Activated CD4-positive, alpha-beta T cell treated with anti-CD3 and anti-CD28 coated beads for 48 hours (primary cell): ENCODE data around the gene ZFP92.
A peak's percentile ranks its signal among the peaks of the same experiment; 100 is the strongest.
"Not testable (repeated sequence)": the region's sequence is repeated elsewhere in the genome, so short reads cannot be mapped to it uniquely, and the experiment has no call there.

Source experiments
- DNase-seq: peaks from one replicate; pipeline ENCODE4 v3.0.0-alpha.2; 2020

ZFP92 gene

DNA sequence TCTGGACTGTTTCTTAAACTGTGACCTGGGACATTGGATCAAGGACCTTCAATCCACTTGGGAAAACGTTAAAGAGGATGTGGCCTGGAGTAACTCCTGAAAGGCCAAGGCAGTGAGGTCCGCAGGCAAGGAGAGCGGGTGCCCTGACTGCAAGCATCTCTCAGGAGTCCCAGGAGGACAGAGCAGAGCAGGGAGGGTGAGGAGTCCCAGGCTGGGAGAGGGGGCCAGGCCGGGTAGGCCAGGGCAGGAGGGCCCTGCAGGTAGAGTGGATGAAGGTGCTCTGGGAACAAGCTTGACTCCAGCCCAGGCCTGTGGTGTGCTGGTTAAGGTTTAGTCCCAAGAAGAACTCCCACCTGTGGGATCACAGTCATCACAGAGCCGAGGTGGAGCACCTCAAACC, 23.9 kb upstream of the ZFP92 start:
- DNase-seq: no peak

DNA sequence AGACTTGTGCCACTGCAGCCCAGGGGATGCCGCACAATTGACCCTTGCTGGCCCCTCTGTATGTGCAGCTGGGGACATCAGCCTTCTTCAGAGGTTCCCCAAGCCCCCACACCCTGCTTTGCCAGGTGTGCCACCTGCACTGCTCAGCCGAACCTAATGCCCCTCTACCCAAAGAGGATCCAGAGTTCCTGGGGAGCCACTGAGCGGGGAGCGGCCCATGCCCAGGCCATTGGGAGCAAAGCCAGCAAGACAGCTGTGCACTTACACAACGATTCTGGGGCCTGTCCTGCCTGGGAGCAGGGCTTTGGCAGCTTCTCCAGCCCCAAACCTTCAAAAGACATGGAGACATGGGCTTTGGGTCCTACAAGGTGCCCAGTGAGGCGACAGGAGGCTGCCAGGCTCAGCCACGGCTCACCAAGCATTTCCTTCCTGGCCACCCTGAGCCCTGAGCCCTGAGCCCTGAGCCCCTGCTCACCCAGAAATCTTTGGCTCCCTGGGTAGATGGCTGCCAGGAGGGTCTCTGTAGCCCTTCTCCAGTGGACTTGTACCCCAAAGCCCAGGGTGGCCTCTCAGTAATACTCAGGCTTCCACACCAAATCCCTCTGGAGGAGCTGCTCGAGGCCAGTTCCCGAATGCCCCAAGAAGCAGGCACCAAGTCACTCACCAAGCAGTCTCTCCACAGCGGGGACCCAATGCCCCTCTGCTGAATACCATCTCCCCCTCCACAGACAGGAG, 23.1 kb upstream of the ZFP92 start:
- DNase-seq: no peak

DNA sequence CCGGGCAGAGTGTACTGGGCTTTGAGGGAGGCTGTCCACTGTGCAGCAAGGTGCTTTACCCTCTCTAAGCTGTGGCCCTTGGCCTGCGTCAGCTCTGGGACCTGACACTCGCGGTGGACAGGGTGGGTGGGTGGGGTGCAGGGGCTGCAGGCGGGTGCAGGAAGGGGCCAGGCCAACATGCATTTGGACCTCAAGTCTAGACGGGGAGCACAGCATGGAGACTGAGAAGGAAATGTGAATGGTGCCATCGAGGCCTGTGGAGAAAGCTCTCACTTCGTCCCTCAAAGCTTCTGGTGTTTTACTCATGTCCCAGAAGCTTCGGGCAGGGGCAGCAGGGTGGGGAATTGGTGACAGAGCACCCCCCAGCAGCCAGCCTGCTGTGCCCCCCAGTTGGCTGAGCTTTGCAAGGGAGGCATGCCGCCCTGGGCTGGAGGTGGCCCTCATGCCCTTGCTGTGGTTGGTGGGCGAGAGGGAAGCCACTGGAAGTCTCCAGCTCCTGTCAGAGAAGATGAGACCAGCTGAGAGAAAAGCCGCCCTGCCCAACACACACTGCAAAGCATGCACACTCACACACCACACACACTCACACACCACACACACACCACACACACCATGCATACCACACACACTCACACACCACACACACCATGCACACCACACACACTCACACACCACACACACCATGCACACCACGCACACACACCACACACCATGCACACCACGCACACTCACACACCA, 22.4 kb upstream of the ZFP92 start:
- no peak for DNase-seq

DNA sequence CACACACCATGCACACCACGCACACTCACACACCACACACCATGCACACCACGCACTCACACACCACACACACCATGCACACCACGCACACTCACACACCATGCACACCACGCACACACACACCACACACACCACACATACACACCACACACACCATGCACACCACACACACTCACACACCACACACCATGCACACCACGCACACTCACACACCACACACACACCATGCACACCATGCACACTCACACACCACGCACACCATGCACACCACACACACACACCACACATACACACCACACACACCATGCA, 21.9 kb upstream of the ZFP92 start:
- not testable (repeated sequence) for DNase-seq

DNA sequence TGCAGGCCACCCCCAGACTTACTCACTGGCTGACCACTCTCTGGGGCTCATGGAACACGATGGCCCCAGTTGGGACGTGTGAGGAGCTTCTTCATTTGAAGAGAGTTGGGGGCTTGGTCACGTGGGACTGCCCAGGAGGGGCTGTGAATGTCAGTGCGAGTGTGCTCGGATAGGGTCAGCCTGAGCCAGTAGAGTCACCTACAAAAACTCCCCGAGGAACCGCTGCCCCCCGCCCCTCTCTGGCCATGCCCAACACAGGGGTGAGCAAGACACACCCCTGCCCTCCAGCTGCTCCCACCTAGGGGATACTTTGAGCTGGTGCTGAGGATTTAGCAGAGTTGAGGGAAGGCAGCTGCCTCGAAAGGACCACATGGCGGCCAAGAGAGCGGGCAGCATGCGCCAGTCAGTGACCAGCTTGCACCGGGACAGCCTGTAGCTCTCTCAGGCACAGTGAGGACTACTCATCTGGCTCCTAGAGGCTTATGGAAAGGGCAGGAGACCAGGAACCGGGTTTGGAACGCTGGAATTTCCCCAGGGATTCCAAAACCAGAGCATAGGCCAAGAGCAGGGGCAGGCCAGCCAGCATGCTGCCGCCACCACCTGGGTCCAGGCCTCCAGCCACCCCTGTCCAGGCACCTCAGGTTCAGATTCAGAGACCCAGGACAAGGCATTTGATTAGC, 18.5 kb upstream of the ZFP92 start:
- DNase-seq: no peak

DNA sequence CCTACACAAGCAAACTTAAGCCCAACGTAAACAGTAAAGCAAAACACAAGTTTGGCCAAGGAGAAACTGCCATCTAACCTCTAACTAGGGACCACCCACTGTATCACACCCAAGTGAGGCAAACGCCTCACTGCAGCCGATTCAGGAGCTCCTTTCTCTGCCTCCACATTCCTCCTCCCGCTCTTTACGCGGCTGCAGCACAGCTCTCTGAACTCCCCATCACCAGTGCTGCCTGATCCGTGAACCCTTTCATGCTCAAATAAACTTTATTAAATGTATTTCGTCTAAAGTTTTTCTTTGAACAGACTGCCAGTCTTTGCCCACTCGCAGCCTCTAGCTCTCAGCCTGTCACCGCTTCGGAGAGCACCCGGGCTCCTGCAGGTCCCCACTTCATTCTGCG, 16.7 kb upstream of the ZFP92 start:
- no peak for DNase-seq

DNA sequence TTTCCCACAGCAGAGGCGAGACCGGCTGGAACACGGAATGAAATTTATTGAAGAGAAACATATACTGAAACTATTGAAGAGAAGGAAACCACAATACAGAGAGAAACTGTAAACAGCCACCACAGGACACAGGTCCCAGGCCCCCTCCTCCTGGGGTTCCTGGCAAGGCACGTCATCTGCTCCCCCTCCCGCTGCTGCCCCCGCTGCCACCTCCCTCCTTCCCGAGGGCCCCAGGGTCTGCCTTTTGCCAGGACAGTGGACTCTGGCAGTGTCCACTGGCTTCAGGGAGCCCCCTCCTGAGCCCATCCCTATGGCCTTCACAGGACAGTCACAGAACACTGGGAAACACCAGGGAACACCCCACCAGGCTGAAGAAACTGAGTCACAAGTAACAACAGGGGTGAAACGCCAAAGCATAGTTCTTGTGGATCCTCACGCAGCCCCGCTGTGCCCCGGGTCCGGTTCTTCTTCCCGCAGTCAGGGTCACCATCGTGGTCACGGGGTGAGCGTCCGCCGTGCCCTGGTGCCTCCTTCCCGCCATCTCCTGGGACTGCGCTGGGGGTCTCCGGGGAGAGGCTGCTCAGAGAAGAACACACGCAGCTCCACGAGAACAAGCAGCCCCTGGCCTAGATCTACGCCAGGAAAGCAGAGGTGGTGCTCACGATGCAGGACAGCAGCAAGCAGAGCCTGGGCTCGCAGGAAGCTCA, 15.5 kb upstream of the ZFP92 start:
- DNase-seq: no peak

DNA sequence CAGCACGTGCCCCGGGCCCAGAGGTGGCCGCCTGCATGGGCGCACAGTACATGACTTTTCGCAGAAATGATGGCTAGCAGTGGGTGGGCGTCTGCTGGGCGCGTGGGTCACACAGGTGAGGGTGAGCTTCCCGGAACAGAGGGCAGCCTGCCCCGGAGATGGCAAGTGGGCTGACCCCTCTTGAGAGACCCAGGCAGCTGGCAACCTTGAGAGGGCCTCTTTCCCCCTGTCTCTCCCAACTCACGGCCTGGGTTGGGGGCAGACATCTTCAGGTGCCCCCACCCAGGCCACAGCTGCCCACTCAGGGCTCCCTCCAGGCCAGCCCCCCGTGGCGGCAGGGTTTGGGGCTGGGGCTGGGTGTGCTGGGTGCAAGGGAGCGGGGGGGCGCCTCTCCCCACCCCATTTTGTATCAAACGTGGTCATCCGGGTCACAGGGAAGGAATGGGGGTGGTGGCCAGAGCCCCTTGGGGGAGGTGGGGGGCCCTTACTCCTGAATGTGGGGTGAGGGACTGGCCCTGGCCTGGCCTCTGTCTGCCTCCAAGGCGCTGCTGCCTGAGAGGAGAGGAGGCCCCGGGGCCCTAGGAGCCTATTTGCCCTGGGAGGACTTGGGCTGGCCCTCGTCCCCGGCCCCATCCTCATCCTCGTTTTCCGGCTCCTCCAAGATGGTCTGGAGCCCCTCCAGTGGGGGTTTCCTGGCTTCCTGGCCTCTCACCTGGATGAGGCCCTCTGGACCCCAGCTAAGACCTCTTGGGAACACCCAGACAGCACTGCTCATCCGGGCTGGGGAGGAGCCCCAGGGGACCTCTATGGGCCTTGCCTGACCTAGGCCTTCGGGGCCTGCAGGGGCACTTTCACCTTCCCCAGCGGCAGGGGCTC, 14.7 kb upstream of the ZFP92 start:
- DNase-seq: no peak

DNA sequence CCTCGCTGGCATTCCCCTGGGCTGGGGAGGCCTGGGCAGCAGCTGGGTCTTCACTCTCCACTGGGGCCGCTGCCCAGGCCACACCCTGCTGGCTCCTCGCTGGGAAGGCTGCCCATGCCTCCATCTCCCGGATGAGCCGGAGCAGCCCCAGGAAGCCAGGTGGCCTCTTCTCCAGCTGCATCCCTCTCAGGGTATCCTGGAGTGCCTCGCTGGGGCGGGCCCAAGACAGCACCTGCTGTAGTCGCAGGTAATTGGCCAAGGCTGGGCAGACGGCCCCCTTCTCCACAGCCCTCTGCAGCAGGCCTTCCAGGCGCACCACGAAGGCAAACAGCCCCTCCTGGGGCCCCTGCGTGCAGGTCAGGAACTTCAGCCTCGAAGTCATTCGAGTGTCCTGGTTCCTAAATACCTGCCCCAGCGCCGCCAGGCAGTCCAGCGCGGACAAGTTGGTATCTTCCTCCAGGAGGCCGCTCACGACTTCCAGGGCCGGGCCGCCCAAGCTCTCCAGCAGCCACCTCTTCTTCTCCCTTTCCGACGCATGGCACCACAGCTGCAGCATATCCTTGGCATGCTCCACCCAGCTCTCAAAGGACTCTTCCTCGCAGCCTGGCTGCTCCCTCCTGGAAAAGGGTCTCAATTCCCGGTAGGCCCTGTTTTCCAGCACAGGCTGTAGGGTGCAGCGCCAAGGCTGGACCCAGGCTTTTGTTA, 13.9 kb upstream of the ZFP92 start:
- no peak for DNase-seq

DNA sequence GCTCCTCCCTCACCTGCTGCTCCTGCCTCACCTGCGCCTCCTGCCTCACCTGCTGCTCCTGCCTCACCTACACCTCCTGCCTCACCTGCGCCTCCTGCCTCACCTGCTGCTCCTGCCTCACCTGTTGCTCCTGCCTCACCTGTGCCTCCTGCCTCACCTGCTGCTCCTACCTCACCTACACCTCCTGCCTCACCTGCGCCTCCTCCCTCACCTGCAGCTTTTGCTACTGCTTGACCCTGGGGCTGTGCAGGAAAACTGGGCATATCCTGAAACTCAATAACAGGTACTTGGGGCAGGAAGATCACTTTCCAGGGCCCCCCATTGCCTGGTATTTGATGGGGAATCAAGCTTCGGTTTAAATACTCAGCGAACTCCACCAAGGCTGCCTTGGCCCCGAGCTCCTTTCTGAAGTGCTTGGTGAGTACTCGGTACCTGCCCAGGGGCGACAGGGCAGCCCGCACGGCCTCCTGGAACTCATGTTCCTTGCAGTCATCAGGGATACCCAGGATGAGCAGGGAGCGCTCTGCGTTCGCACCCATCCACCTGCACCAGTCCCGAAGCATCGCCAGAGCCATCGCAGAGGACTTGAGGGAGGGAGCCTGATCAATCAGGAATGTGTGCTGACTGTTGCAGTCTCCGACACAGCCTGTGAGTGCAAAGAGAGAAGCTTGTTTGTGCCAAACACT, 12.9 kb upstream of the ZFP92 start:
- no peak for DNase-seq

DNA sequence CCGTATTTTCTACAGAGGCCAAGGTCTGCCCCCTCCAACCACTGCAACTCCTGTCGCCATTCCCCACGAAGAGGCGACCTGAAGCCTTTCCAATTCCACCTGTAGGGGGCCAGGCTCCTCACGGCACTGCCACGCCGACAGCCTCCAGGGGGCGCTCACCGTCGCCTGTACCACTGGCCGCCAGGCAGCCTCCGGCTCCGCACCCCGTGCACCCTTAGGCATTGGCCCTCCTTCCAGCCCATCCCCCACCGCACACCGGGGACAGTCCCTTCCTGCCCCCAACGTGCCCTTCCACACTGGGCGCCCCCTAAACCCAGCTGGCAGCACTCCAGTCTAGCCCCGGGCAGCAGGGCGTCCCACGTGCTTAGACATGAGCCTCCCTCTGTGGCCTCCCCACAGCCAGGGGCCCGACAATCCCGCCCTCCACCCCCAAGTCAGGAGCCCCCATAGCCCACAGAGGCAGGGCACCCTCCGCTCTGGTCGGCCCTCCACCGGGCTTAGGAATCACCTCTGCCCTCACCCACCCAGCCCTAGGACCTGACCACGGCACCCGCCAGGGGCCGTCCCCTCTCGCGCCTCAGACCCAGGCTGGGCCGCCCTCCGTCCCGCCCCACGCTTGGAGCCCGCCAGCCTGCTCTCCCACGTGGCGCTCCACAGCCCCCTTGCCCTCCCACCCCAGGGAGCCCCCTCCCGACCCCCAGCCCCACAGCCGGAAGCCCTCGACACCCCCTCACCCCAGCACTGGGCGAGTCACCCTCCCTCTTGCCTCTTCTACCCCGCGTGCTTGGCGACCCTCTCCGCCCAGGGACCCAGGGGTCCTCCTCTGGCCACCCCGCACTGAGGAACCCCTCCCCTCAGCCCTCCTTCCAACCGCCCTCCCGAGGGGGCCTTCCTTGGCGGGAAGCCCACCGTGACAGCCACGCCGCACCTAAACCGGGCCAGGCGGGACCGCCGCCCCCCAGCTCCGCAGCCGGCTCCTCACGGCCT, 10.8 kb upstream of the ZFP92 start:
- DNase-seq: peak; percentile 76

DNA sequence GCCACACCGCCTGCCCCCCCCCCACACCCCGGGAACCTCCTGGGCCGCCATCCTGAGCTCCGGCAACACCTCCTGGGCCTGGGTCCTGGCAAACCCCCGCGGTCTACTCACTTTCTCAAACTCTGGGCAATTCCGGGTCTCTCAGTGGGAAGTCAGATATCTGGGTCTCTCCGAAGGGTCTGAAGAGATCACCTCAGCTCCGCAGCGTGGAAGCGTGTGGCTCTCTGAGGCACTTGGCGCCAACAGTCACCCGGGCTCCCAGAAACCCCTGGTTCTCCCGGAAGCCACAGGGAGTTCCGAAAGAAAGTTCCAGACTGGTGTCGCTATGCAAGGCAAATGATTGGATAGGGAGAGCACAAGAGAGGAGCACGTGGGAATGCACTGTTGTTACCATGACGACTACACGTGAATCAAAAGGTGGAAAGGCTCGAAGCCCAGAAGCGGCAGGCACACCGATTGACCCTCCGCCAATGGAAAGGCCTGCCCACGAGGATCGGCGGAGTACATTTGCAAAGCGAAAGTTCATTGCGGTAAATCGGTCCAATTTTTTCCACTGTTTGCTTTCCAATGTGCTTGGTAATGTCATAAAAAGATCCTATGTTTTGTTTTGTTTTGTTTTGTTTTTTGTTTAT, 10.0 kb upstream of the ZFP92 start, which contains the start of gene PNMA6E:
Gene PNMA6E (minus strand): TSS at position 218 of the 632 bp plus-strand sequence. CDS start 2,501 bp downstream, outside the sequence.
- no peak for DNase-seq

DNA sequence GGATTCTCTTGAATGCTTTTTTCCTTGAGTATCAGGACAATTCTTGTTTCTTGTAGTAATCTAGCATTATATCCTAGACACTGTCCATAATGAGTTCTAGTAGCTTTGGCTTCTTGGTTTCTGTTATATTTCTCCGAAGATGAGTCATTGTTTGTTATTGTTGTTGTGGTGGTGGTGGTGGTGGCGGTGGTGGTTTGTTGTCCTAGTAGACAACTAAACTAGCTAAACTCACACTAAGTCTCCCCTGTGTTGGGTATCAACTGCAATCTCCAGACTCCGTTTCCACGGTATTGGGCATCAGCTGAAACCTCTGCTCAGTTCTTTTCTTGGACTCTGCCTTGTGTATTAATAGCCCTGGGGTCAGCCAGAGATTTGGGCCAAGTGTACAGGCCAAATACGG, 6.9 kb upstream of the ZFP92 start:
- not testable (repeated sequence) for DNase-seq

DNA sequence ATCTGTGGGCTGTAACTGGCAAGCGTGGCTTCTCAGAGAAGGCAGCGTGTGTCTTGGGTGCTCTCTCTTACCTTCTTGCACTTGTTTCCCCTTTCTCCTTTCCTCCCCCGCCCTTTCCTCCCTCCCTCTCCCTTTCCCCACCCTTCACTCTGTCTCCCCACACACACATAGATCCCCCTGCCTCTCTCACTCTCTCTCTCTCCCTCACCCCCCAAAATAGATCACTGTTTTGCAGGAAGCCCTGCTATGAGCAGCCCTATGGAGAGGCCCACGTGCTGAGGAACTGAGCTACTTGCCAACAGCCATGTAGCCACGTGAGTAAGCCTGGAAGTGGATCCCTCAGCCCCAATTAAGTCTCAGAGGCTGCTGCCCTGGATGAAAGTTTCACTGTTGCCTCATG, 5.8 kb upstream of the ZFP92 start:
- no peak for DNase-seq

DNA sequence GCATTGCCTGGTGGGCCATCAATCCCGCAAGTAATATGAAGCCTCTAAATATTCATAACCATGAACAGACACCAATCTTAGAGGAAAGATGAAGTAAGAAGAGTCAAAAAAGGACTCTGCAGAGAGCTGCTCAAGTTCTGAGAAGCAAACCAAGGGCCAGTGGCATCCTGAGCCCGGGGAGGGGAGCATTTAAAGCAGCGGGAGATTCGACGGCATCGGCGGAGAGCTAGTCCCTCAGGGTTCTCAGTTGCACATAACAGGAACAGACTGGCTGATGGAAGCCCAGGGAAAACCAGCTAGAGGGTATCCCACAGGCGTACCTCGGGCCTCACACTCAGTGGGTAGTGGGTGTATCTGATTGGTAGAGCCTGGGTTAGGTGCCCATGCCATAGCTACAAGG, 5.3 kb upstream of the ZFP92 start:
- DNase-seq: no peak

DNA sequence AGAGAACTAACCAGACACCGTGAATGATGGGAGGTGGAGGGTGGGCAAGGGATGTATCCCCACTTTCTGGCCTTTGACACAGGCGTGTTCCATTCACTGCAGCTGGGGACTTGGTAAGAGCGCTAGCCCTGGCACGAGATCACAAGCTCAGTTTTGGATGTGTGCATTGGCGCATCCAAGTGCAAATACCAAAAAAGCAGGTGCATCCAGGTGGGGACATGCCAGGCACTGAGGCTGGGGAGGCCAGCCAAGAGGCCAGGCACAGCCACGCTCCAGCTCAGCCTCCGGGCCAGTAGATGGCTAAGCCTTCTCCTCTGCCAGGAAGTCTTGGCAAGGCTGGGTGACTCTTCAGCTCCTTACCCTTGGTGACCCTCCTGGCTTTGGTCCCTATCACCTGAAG, 4.4 kb upstream of the ZFP92 start:
- no peak for DNase-seq

DNA sequence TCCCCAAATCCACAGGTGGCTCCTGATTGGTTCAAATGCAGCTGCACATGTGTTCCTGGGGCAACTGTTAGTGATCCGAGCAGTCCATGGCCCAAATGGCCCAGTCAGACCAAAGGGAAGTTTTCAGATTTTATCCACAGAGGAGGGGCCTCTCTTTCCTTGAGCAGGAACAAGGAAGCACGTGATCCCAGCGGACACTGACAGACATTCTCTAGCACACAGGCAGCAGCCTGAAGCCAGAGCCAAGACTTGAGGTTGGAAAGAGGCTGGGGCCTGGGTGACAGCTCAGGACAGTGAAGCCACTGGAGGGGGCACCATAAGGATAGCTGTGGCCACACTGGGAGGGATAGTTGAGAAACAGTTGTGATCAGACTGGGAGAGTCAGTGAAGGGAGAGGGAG, 3.5 kb upstream of the ZFP92 start:
- DNase-seq: no peak

DNA sequence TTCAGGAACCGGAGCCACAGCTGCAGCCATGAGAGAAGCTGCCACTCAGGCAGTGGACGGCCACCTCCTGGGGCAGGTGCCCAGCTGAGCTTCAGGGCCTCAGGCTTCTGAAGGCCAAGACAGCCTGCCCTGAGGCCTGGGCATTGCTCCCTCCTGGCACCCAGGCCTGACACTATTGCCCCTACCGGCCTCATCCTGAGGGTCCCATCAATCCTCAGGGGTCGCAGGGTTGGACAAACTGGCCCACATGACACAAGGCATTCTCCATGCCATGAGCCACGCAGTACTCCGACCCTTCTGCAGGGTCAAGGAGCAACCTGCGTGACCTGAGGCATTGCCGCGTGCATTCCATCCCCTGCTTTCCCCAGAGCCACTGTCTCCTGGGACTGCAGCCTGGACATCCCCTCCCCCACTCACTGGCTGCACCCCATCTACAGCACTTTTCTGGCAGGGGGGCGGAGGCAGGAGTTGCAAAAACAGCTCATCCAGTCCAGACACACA, 3.0 kb upstream of the ZFP92 start:
- DNase-seq: no peak

DNA sequence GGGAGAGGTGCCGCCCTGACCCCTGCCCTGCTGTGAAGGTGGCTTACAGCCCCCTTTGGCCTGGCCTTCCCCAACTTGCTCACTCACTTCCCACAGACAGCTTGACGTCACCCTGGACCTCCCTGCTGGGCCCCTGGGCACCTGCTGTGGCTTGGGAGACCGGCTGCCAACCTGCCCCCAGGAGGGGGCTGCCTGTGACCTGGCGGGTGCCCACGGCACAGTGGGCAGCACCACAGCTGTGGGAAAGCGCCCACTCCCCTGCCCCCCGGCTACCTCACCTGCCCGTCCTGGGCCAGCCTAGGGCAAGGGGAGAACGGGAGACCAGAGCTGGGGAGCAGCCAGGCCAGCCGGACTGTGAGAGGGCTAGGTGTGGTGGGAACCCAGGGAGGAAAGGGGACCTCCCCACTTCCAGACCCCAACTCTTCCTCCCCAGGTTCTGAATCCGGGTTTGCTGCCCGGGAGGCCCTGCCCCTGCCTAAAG, 2.4 kb upstream of the ZFP92 start:
- DNase-seq: no peak
